Adrenal gland (tissue), 12 donors: Measurements from ENCODE around the gene RASAL1. TPM values are rescaled to one million over a fixed set of nuclear protein-coding genes. Genes with fewer than 3 reads are reported as not detected.

Experiments used
- DNase-seq, 7 donors: peaks; one replicate each; pipeline ENCODE4 v3.0.0-alpha.2; 2019 to 2020
- H3K27ac ChIP-seq, 5 donors: fragments of 200-600 bp; sonication (generic) in 4 of 5; 1 replicate in 3 of 5; 2 replicates in 2 of 5; pipeline versions ENCODE4 v1.5.1 to v1.8.0; 2016 to 2020; ENCODE audit warnings: mild to moderate bottlenecking in 1 of 5
- H3K27me3 ChIP-seq: fragments of 200-600 bp; 2 replicates; pipeline ENCODE4 v1.8.0; 2021
- H3K36me3 ChIP-seq, 2 donors: fragments of 200-600 bp; replicated peaks in 1 of 2; 1 replicate in 1 of 2; 2 replicates in 1 of 2; pipeline versions ENCODE4 v1.5.1 to v1.8.0; 2018 to 2022
- H3K4me1 ChIP-seq, 2 donors: fragments of 200-600 bp; replicated peaks in 1 of 2; 1 replicate in 1 of 2; 2 replicates in 1 of 2; pipeline versions ENCODE4 v1.5.1 to v1.8.0; 2018 to 2021
- H3K4me3 ChIP-seq, 4 donors: fragments of 200-600 bp; sonication (generic) in 3 of 4; one replicate each; pipeline ENCODE4 v1.5.1; 2016 to 2018
- H3K9me3 ChIP-seq, 3 donors: fragments of 200-600 bp; sonication (generic) in 1 of 3; replicated peaks in 1 of 3; 1 replicate in 2 of 3; 2 replicates in 1 of 3; pipeline versions ENCODE4 v1.5.1 to v1.8.0; 2016 to 2021
- POLR2A ChIP-seq, 2 donors: fragments of 450-650 bp; IDR thresholded peaks; one replicate each; pipeline ENCODE4 v1.6.1; 2017; ENCODE audit warnings: antibody characterized with exemption in 2 of 2, mild to moderate bottlenecking in 2 of 2, moderate library complexity in 1 of 2
- WGBS, 4 donors: extraction: QIAGEN DNeasy Blood & Tissue Kit in 2 of 4; methylation state at CpG; one replicate each; pipeline versions ENCODE4 v1.1.5 to v1.1.7; 2013 to 2017; 5-methylcytosine and 5-hydroxymethylcytosine counted together
- intact Hi-C, 2 donors: fragments of 100-400 bp; cut with DNase I; formaldehyde crosslinking; loops; one replicate each; pipeline versions ENCODE4 v1.14.1 to v1.15.0; 2022 to 2023
- polyA plus RNA-seq, 3 donors: library from polyadenylated mRNA; stranded (reverse); fragments of 200-250 nt in 2 of 3; fragments of 350-450 nt in 1 of 3; fragmentation: Illumina TruSeq in 1 of 3; extraction: RNeasy Lipid Tissue Mini Kit (QIAGEN cat#74804) in 1 of 3; gene quantifications; one replicate each; pipeline ENCODE4 v1.2.3, GENCODE V29; 2013 to 2014
- total RNA-seq, 9 donors: library from RNA; depleted of rRNA in 4 of 9; stranded (reverse); fragments of >200 nt in 4 of 9; fragments of 120-200 nt in 1 of 9; fragmentation: NEBNext Ultra II Directional in 1 of 9; extraction: Animal tissue kit (Norgen Biotek cat#: 25700) in 1 of 9; gene quantifications; one replicate each; pipeline versions ENCODE4 v1.1.0 to v1.2.4, GENCODE V29; 2013 to 2023
- TF ChIP-seq, protein P1 (sequence below), 6 experiments: fragments of 450-650 bp in 4 of 6; fragments of 200-600 bp in 2 of 6; sonication (generic) in 1 of 6; IDR thresholded peaks; 1 replicate in 5 of 6; 2 replicates in 1 of 6; pipeline versions ENCODE4 v1.5.1 to v1.8.0; 2016 to 2021; ENCODE audit warnings: antibody characterized with exemption in 6 of 6, mild to moderate bottlenecking in 2 of 6, moderate library complexity in 1 of 6
- donor health status: healthy with polysubstance abuse.
- donor health status: Bipolar disorder and iron deficiency.
- donor health status: DM: yes; HTN: yes; CAD: no.
- donor health status: DM: no; HTN: no; CAD: no.
- donor health status: DM: no; HTN: no; CAD: no.
- donor health status: DM: yes; HTN: yes; CAD: no.

RASAL1 gene
- total and polyA plus RNA-seq, 12 donors, result 22.6 to 90.4 (median 43.3) TPM

GRCh38 chr12:113183030-113183589 lies 47.5 kb upstream of the RASAL1 start:
- 92 to 95% (median 94%) methylated on average over 11 of the region's 11 CpGs for WGBS, 4 donors
- Histone ChIP-seq H3K27me3 (no peaks in the 10 kb centered on the region), H3K4me3 (no peak overlapping the region), H3K4me1 (peaks cover 16 to 40% of the 10 kb centered on the region in 2 donors), H3K27ac (no peak overlapping the region), H3K36me3 (peaks cover 0 to 30% of the 10 kb centered on the region in 2 donors), H3K9me3 (no peaks in the 10 kb centered on the region)
- TF ChIP-seq, protein P1, sequence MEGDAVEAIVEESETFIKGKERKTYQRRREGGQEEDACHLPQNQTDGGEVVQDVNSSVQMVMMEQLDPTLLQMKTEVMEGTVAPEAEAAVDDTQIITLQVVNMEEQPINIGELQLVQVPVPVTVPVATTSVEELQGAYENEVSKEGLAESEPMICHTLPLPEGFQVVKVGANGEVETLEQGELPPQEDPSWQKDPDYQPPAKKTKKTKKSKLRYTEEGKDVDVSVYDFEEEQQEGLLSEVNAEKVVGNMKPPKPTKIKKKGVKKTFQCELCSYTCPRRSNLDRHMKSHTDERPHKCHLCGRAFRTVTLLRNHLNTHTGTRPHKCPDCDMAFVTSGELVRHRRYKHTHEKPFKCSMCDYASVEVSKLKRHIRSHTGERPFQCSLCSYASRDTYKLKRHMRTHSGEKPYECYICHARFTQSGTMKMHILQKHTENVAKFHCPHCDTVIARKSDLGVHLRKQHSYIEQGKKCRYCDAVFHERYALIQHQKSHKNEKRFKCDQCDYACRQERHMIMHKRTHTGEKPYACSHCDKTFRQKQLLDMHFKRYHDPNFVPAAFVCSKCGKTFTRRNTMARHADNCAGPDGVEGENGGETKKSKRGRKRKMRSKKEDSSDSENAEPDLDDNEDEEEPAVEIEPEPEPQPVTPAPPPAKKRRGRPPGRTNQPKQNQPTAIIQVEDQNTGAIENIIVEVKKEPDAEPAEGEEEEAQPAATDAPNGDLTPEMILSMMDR (IDR thresholded peaks at IDR 0.05), result no peak
- no peak for DNase-seq
- intact Hi-C loops, result loop anchor here in 1 of 2 donors (10.0 kb wide), 1 partner anchor 242 kb away; the partner anchor contains the start of gene SDSL

DNA sequence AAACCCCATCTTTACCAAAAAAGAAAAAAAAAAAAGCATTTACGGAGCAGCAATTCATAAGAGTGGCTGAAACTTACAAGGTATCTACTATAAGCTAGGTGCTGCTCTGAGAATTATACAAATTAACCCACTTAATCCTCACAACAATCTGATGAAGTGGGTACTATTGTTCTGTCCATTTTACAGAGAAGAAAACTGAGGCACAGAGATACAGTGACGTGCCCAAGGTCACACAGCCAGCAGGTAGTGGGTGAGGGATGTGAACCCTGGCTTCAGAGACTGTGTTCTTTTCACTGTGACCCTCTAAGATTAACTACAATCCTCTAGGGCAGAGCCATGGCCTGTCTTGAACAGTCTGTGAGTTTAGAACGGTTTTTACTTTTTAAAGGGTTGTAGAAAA lies 46.4 kb upstream of the RASAL1 start:
- intact Hi-C loops, result loop anchor here in 1 of 2 donors (10.0 kb wide), 1 partner anchor 243 kb away; the partner anchor contains the start of gene SDSL

DNA sequence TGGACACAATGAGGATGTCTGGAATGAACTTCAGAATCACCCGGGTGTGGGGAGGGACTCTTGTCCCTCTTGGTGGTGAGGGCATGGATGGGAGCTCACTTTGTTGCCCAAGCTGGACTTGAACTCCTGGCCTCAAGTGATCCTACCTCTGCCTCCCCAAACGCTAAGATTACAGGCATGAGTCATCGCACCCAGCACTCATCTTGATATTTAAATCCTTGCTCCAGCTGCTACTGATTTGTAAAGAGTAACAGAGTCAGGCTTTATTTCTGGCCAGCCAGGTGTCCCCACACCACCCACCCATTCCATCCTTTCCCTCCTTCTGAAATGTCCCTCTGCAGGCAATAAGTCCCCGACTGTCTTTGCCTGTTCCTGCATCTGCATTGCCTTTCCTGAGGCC lies 44.8 kb upstream of the RASAL1 start:
- Histone ChIP-seq H3K4me1 (peaks cover 7 to 20% of the 10 kb centered on the region in 2 donors), H3K36me3 (peaks cover 0 to 56% of the 10 kb centered on the region in 2 donors), H3K27ac (no peak overlapping the region), H3K9me3 (no peaks in the 10 kb centered on the region), H3K27me3 (no peaks in the 10 kb centered on the region), H3K4me3 (no peak overlapping the region)
- TF ChIP-seq, protein P1 (IDR thresholded peaks at IDR 0.05), result no peak
- no peak for TF ChIP-seq POLR2A (IDR thresholded peaks at IDR 0.05)
- intact Hi-C loops, result loop anchor here in 1 of 2 donors (10.0 kb wide), 1 partner anchor 244 kb away; the partner anchor contains the start of gene SDSL
- WGBS, 4 donors, result 69 to 72% (median 69%) methylated on average over 4 of the region's 4 CpGs
- DNase-seq, result no peak

More for the DNA sequence above, 46.4 kb upstream of the RASAL1 start:
- Histone ChIP-seq H3K27me3 (no peaks in the 10 kb centered on the region), H3K27ac (no peak overlapping the region), H3K4me3 (no peak overlapping the region), H3K9me3 (no peaks in the 10 kb centered on the region), H3K4me1 (peaks cover 12 to 30% of the 10 kb centered on the region in 2 donors), H3K36me3 (peaks cover 0 to 42% of the 10 kb centered on the region in 2 donors)
- TF ChIP-seq POLR2A (IDR thresholded peaks at IDR 0.05), result no peak
- TF ChIP-seq, protein P1 (IDR thresholded peaks at IDR 0.05), result no peak
- no peak for DNase-seq
- WGBS, 4 donors, result 78 to 84% (median 83%) methylated on average over 3 of the region's 3 CpGs

- TF ChIP-seq POLR2A (IDR thresholded peaks at IDR 0.05), result no peak
- TF ChIP-seq, protein P1 (IDR thresholded peaks at IDR 0.05), result no peak
- Histone ChIP-seq H3K4me3 (no peak overlapping the region), H3K36me3 (peaks cover 0 to 68% of the 10 kb centered on the region in 2 donors), H3K27me3 (no peaks in the 10 kb centered on the region), H3K9me3 (no peaks in the 10 kb centered on the region), H3K4me1 (peaks cover 3 to 17% of the 10 kb centered on the region in 2 donors), H3K27ac (no peak overlapping the region)
- DNase-seq, result no peak
- intact Hi-C loops, result no loop called here
- WGBS, 4 donors, result 67 to 91% (median 69%) methylated on average over 9 to 14 of the region's 14 CpGs
Observed at GRCh38 chr12:113179023-113179422, 43.5 kb upstream of the RASAL1 start.
